Keratinocyte (primary cell): Measurements from ENCODE around the gene ZNF629. TPM values are rescaled to one million over a fixed set of nuclear protein-coding genes. Genes with fewer than 3 reads are reported as not detected.

ENCODE experiments used
- DNase-seq: peaks from one replicate; pipeline ENCODE4 v3.0.0-alpha.2; 2011; ENCODE audit warnings: low read depth, missing footprints, low spot score
- FAIRE-seq: peaks from 2 replicates; lab custom pipeline; 2011; peaks lifted over from hg19 to GRCh38; lab: Jason Lieb, UNC
- H2AFZ ChIP-seq: 2 replicates; pipeline ENCODE4 v1.6.0; 2012; ENCODE audit warnings: low read length, control low read depth, inconsistent platforms; ENCODE audit not compliant: control insufficient read depth
- H3K27ac ChIP-seq: 2 replicates; pipeline ENCODE4 v1.5.1; 2011; ENCODE audit warnings: low read length; ENCODE audit not compliant: control insufficient read depth, insufficient read depth
- H3K27me3 ChIP-seq: 3 replicates; pipeline ENCODE4 v1.6.0; 2011; ENCODE audit warnings: low read length; ENCODE audit not compliant: control insufficient read depth, insufficient read depth; ENCODE audit errors: extremely low read depth
- H3K36me3 ChIP-seq, 2 experiments: 2 replicates in 1 of 2; 3 replicates in 1 of 2; pipeline ENCODE4 v1.5.1; 2011; ENCODE audit warnings: low read length in 2 of 2, mild to moderate bottlenecking in 1 of 2; ENCODE audit not compliant: control insufficient read depth in 2 of 2, insufficient read depth in 2 of 2; ENCODE audit errors: extremely low read depth in 1 of 2
- H3K4me1 ChIP-seq: 3 replicates; pipeline ENCODE4 v1.5.1; 2011; ENCODE audit warnings: low read length; ENCODE audit not compliant: control insufficient read depth, insufficient read depth; ENCODE audit errors: extremely low read depth
- H3K4me2 ChIP-seq: 3 replicates; pipeline ENCODE4 v1.6.0; 2011; ENCODE audit warnings: low read depth, low read length; ENCODE audit not compliant: control insufficient read depth, insufficient read depth; ENCODE audit errors: extremely low read depth
- H3K4me3 ChIP-seq, 3 experiments: fragments of 200-600 bp in 1 of 3; sonication (generic) in 1 of 3; 2 replicates in 2 of 3; 3 replicates in 1 of 3; pipeline ENCODE4 v1.5.1; 2011 to 2016; ENCODE audit warnings: low read length in 3 of 3, mild to moderate bottlenecking in 3 of 3, control low read depth in 2 of 3, inconsistent platforms in 1 of 3, low read depth in 1 of 3, mixed read lengths in 1 of 3, mixed run types in 1 of 3, moderate library complexity in 1 of 3; ENCODE audit not compliant: control insufficient read depth in 2 of 3, insufficient read depth in 2 of 3; ENCODE audit errors: extremely low read depth in 1 of 3
- H3K79me2 ChIP-seq: 2 replicates; pipeline ENCODE4 v1.6.0; 2012; ENCODE audit warnings: low read length; ENCODE audit not compliant: control insufficient read depth, insufficient read depth
- H3K9ac ChIP-seq: 3 replicates; pipeline ENCODE4 v1.6.0; 2011; ENCODE audit warnings: low read length; ENCODE audit not compliant: control insufficient read depth, insufficient read depth; ENCODE audit errors: extremely low read depth
- H3K9me1 ChIP-seq: 3 replicates; pipeline ENCODE4 v1.6.0; 2011; ENCODE audit warnings: low read length; ENCODE audit not compliant: control insufficient read depth, insufficient read depth; ENCODE audit errors: extremely low read depth
- H3K9me3 ChIP-seq: 2 replicates; pipeline ENCODE4 v1.5.1; 2012; ENCODE audit warnings: low read depth, low read length; ENCODE audit not compliant: control insufficient read depth
- H4K20me1 ChIP-seq: 3 replicates; pipeline ENCODE4 v1.6.0; 2011; ENCODE audit warnings: low read length; ENCODE audit not compliant: control insufficient read depth, insufficient read depth; ENCODE audit errors: extremely low read depth
- EZH2 ChIP-seq: IDR thresholded peaks from one replicate; pipeline ENCODE4 v1.6.1; 2012; ENCODE audit warnings: inconsistent platforms, mild to moderate bottlenecking, low read length, moderate library complexity
- dilution Hi-C: fragments of 300-500 bp; cut with MboI; formaldehyde crosslinking; loops from one replicate; pipeline ENCODE4 v1.7.0; 2020; ENCODE audit warnings: low sequenced_read_pairs; ENCODE audit not compliant: extremely low pct_ligation_motif_present
- polyA plus RNA-seq, 5 experiments: library from polyadenylated mRNA; depleted of rRNA in 3 of 5; stranded (reverse) in 3 of 5; stranded (forward) in 1 of 5; unstranded in 1 of 5; fragments of >200 nt; gene quantifications; 1 replicate in 1 of 5; 2 replicates in 3 of 5; 3 replicates in 1 of 5; pipeline versions ENCODE4 v1.2.1 to v1.2.3, GENCODE V29; 2011 to 2012; ENCODE audit warnings: missing spikeins in 2 of 5, low read depth in 1 of 5, low replicate concordance in 1 of 5
- TF ChIP-seq, protein P1 (sequence below), 3 experiments: IDR thresholded peaks in 1 of 3; conservative IDR thresholded peaks in 1 of 3; optimal IDR thresholded peaks in 1 of 3; 2 replicates in 2 of 3; 3 replicates in 1 of 3; pipeline versions ENCODE3 to v1.5.1; 2011; ENCODE audit warnings: low read length in 3 of 3, mild to moderate bottlenecking in 3 of 3, moderate library complexity in 2 of 3, control low read depth in 1 of 3, inconsistent platforms in 1 of 3; ENCODE audit not compliant: insufficient read depth in 2 of 3; ENCODE audit errors: extremely low read depth in 1 of 3

The ZNF629 gene
- polyA plus RNA-seq, 1 donor (not counting 4 experiments of a cell fraction or from before 2014, with no cell fraction given): 3.6 TPM

DNA sequence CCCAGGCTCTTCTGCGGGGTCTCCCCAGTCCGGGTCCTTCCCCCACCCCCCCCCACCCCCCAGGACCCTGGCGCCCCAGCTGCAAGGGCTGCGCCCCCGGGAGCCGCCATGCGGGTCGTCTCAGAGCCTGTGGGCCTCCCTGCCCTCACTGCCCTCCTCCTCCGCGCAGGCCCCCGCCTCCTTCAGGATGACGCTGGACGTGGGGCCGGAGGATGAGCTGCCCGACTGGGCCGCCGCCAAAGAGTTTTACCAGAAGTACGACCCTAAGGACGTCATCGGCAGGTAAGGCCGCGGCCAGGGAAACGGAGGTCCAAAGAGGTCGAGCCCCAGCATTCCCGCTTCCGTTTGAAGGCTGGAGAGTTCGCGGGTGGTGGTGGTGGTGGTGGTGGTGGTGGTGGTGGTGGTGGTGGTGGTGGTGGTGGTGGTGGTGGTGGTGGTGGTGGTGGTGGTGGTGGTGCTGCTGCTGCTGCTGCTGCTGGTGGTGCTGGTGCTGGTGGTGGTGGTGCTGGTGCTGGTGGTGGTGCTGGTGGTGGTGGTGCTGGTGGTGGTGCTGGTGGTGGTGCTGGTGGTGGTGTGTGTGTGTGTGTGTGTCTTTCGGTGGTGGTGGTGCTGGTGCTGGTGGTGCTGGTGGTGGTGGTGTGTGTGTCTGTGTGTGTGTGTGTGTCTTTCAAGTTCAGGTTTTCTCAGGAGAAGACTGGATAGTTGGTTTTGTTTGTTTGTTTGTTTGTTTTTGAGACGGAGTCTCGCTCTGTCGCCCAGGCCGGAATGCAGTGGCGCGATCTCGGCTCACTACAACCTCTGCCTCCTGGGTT, 38.2 kb downstream of the ZNF629 start:
- H2AFZ ChIP-seq: no peak overlapping the region
- H3K27me3 ChIP-seq: no peaks in the 10 kb centered on the region
- H3K4me3 ChIP-seq: peak overlapping the region; percentile 61 to 65 (median 64)
- H3K9ac ChIP-seq: peak overlapping the region; percentile 71
- TF ChIP-seq, protein P1, sequence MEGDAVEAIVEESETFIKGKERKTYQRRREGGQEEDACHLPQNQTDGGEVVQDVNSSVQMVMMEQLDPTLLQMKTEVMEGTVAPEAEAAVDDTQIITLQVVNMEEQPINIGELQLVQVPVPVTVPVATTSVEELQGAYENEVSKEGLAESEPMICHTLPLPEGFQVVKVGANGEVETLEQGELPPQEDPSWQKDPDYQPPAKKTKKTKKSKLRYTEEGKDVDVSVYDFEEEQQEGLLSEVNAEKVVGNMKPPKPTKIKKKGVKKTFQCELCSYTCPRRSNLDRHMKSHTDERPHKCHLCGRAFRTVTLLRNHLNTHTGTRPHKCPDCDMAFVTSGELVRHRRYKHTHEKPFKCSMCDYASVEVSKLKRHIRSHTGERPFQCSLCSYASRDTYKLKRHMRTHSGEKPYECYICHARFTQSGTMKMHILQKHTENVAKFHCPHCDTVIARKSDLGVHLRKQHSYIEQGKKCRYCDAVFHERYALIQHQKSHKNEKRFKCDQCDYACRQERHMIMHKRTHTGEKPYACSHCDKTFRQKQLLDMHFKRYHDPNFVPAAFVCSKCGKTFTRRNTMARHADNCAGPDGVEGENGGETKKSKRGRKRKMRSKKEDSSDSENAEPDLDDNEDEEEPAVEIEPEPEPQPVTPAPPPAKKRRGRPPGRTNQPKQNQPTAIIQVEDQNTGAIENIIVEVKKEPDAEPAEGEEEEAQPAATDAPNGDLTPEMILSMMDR (optimal IDR thresholded peaks at IDR 0.05 in 1 of 3, IDR thresholded peaks at IDR 0.05 in 1 of 3, conservative IDR thresholded peaks at IDR 0.05 in 1 of 3; ENCODE audit: extremely low read depth in 1 of 3, insufficient read depth in 2 of 3, low read length in 3 of 3): no peak
- no peak for TF ChIP-seq EZH2
- DNase-seq (no peak), FAIRE-seq (no peak)
- H3K36me3 ChIP-seq: peaks cover 24 to 38% of the 10 kb centered on the region in 2 experiments
- no peaks in the 10 kb centered on the region for H3K9me1 ChIP-seq
- dilution Hi-C loops: no loop called here
- no peaks in the 10 kb centered on the region for H3K9me3 ChIP-seq
- peak overlapping the region; percentile 57 for H3K4me2 ChIP-seq
- H3K4me1 ChIP-seq: peaks cover 13% of the 10 kb centered on the region
- peaks cover 20% of the 10 kb centered on the region for H3K79me2 ChIP-seq
- H3K27ac ChIP-seq: peak overlapping the region; percentile 44
- H4K20me1 ChIP-seq: peaks cover 4% of the 10 kb centered on the region

DNA sequence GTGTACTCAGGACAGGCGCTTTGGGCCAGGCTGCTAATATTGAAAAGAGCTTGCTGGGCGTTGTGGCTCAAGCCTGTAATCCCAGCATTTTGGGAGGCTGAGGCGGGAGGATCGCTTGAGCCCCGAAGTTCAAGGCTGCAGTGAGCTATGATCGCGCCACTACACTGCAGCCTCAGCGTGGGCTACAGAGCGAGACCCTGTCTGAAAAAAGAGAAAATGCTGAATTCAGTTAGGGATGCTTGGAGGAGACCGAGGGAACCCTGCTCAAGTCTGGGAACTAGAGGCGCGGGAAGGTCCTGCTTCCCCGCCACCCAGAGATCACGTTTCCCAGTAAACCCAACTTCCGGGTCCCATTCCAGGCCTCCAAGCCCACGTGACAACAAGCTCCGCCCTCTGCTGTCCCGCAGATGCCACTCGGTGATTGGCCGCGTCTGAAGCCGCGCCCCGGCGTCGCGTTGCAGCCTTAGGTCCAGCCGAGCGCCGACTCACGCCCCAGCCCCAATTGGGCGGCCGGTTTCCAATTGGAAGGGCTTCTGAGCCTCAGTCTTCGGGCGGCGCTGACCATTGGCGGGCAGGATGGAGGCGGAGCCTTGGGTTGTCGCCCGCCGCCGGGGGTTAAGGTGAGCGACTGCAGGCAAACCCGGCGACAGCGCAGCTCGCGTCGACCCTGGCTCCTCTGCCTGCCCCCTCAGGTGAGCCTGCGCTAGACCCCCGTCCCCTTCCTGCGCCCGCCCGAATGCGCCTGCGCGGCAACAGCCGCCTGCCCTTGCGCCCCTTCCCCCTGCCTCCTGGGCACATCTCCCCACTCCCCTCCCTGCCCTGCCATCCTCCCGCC, 39.0 kb downstream of the ZNF629 start, which contains the start of gene PHKG2:
TSS of gene PHKG2 (plus strand) at position 627 of the 835 bp plus-strand sequence. CDS start 396 bp downstream, outside the sequence.
- H4K20me1 ChIP-seq: peaks cover 4% of the 10 kb centered on the region
- peaks cover 22 to 43% of the 10 kb centered on the region in 2 experiments for H3K36me3 ChIP-seq
- dilution Hi-C loops: no loop called here
- peak; percentile 57 for FAIRE-seq
- no peaks in the 10 kb centered on the region for H3K9me1 ChIP-seq
- TF ChIP-seq, protein P1 (optimal IDR thresholded peaks at IDR 0.05 in 1 of 3, IDR thresholded peaks at IDR 0.05 in 1 of 3, conservative IDR thresholded peaks at IDR 0.05 in 1 of 3; ENCODE audit: extremely low read depth in 1 of 3, insufficient read depth in 2 of 3, low read length in 3 of 3): no peak
- no peak for TF ChIP-seq EZH2
- peak within 1 kb of the TSS; percentile 65 for H3K27ac ChIP-seq
- peaks cover 28% of the 10 kb centered on the region for H3K79me2 ChIP-seq
- no peak within 1 kb of the TSS for H2AFZ ChIP-seq
- peak within 1 kb of the TSS; percentile 61 to 65 (median 64) for H3K4me3 ChIP-seq
- peak within 1 kb of the TSS; percentile 73 for H3K4me2 ChIP-seq
- H3K4me1 ChIP-seq: peaks cover 13% of the 10 kb centered on the region
- peak within 1 kb of the TSS; percentile 71 for H3K9ac ChIP-seq
- no peaks in the 10 kb centered on the region for H3K27me3 ChIP-seq
- peak; percentile 90 for DNase-seq
- no peaks in the 10 kb centered on the region for H3K9me3 ChIP-seq
